IMR-90 (cell line): ENCODE measurements around the gene CYP20A1. TPM values are rescaled to one million over a fixed set of nuclear protein-coding genes. Genes with fewer than 3 reads are reported as not detected.

ENCODE experiments used
- ATAC-seq: fragments of 200-7000 bp; cut with Tn5 transposase; 2 replicates; pipeline ENCODE4 v1.9.1; 2020; ENCODE audit warnings: low read depth, mild to moderate bottlenecking, moderate library complexity
- BruUV-seq: library from RNA; stranded (reverse); fragments of 400-500 nt; replicated peaks from 2 replicates; lab custom pipeline; 2021; lab: Mats Ljungman, UMichigan
- CTCF ChIA-PET: fragments of 300-600 bp; formaldehyde crosslinking; extraction: SDS; loops from one replicate; lab custom pipeline; 2021; ENCODE audit warnings: antibody characterized with exemption; lab: Yijun Ruan, JAX
- POLR2A ChIA-PET: fragments of 300-600 bp; sonication (Branson Sonifier 250); formaldehyde crosslinking; loops from one replicate; lab custom pipeline; 2022; ENCODE audit warnings: antibody characterized with exemption; ENCODE audit not compliant: unreplicated experiment; lab: Charles Lee
- DNase-seq: peaks from one replicate; pipeline ENCODE4 v3.0.0; 2013
- H2AFZ ChIP-seq: replicated peaks from 2 replicates; pipeline ENCODE3; 2013; ENCODE audit warnings: low read length, mild to moderate bottlenecking; ENCODE audit not compliant: poor library complexity
- H2AK5ac ChIP-seq: 2 replicates; pipeline ENCODE4 v1.6.1; 2013; ENCODE audit warnings: low read depth, low read length, inconsistent platforms
- H2AK9ac ChIP-seq: replicated peaks from 2 replicates; pipeline ENCODE3; 2013; ENCODE audit warnings: mild to moderate bottlenecking, low read depth, low read length, moderate library complexity; ENCODE audit not compliant: poor library complexity
- H2BK120ac ChIP-seq: 2 replicates; pipeline ENCODE4 v1.6.1; 2013; ENCODE audit warnings: low read depth, low read length, inconsistent platforms
- H2BK15ac ChIP-seq: 3 replicates; pipeline ENCODE4 v1.6.1; 2013; ENCODE audit warnings: low read depth, low read length, inconsistent platforms
- H2BK20ac ChIP-seq: 2 replicates; pipeline ENCODE4 v1.6.1; 2013; ENCODE audit warnings: low read depth, mild to moderate bottlenecking, inconsistent platforms, low read length, moderate library complexity
- H2BK5ac ChIP-seq: 2 replicates; pipeline ENCODE4 v1.6.1; 2013; ENCODE audit warnings: mild to moderate bottlenecking, low read depth, low read length, inconsistent platforms; ENCODE audit not compliant: poor library complexity, severe bottlenecking
- H3K14ac ChIP-seq: replicated peaks from 2 replicates; pipeline ENCODE4 v1.6.1; 2013; ENCODE audit warnings: low read depth, low read length, inconsistent platforms
- H3K18ac ChIP-seq: 2 replicates; pipeline ENCODE4 v1.6.1; 2013; ENCODE audit warnings: low read depth, low read length, control low read depth
- H3K23ac ChIP-seq: 2 replicates; pipeline ENCODE4 v1.6.1; 2013; ENCODE audit warnings: low read depth, low read length, inconsistent platforms
- H3K27ac ChIP-seq: 2 replicates; pipeline ENCODE4 v1.5.1; 2013; ENCODE audit warnings: mild to moderate bottlenecking, control low read depth, low read length; ENCODE audit not compliant: insufficient read depth
- H3K27me3 ChIP-seq: 2 replicates; pipeline ENCODE4 v1.6.1; 2013; ENCODE audit warnings: low read length; ENCODE audit not compliant: control insufficient read depth, insufficient read depth
- H3K36me3 ChIP-seq: 2 replicates; pipeline ENCODE4 v1.6.1; 2013; ENCODE audit warnings: low read length, mixed read lengths; ENCODE audit not compliant: control insufficient read depth, insufficient read depth
- H3K4ac ChIP-seq: 2 replicates; pipeline ENCODE4 v1.6.1; 2013; ENCODE audit warnings: low read depth, low read length, inconsistent platforms
- H3K4me1 ChIP-seq: 2 replicates; pipeline ENCODE4 v1.6.1; 2013; ENCODE audit warnings: low read length, mixed read lengths; ENCODE audit not compliant: control insufficient read depth, insufficient read depth
- H3K4me2 ChIP-seq: 2 replicates; pipeline ENCODE4 v1.6.1; 2013; ENCODE audit warnings: low read depth, mild to moderate bottlenecking, control low read depth, low read length, moderate library complexity
- H3K4me3 ChIP-seq: 2 replicates; pipeline ENCODE4 v1.5.1; 2013; ENCODE audit warnings: low read depth, mild to moderate bottlenecking, control low read depth, low read length, moderate library complexity; ENCODE audit not compliant: insufficient read depth
- H3K56ac ChIP-seq: 2 replicates; pipeline ENCODE4 v1.6.1; 2013; ENCODE audit warnings: low read length, inconsistent platforms; ENCODE audit not compliant: insufficient read depth; ENCODE audit errors: extremely low read depth
- H3K79me1 ChIP-seq, 2 experiments: 2 replicates each; pipeline ENCODE4 v1.6.1; 2013; ENCODE audit warnings: low read length in 2 of 2, inconsistent platforms in 1 of 2, low read depth in 1 of 2
- H3K9ac ChIP-seq: 2 replicates; pipeline ENCODE4 v1.6.1; 2013; ENCODE audit warnings: low read depth, low read length, control low read depth
- H3K9me1 ChIP-seq: 2 replicates; pipeline ENCODE4 v1.6.1; 2013; ENCODE audit warnings: low read length, inconsistent platforms; ENCODE audit not compliant: insufficient read depth
- H3K9me3 ChIP-seq: 2 replicates; pipeline ENCODE4 v1.6.1; 2013; ENCODE audit warnings: low read length; ENCODE audit not compliant: control insufficient read depth, insufficient read depth
- H4K20me1 ChIP-seq: 2 replicates; pipeline ENCODE4 v1.6.1; 2013; ENCODE audit warnings: low read length, inconsistent platforms; ENCODE audit not compliant: insufficient read depth
- H4K5ac ChIP-seq: 2 replicates; pipeline ENCODE4 v1.6.1; 2013; ENCODE audit warnings: mild to moderate bottlenecking, low read depth, low read length, control low read depth
- H4K8ac ChIP-seq, 2 experiments: 2 replicates each; pipeline ENCODE4 v1.6.1; 2013; ENCODE audit warnings: low read depth in 2 of 2, low read length in 2 of 2, control low read depth in 1 of 2, inconsistent platforms in 1 of 2
- H4K91ac ChIP-seq: 2 replicates; pipeline ENCODE4 v1.6.1; 2013; ENCODE audit warnings: low read depth, low read length, inconsistent platforms; ENCODE audit not compliant: insufficient read depth
- CEBPB ChIP-seq: IDR thresholded peaks from 2 replicates; pipeline ENCODE4 v1.6.1; 2012; ENCODE audit warnings: low read depth, low read length, improper control_type of control experiment
- FOS ChIP-seq: fragments of 150-350 bp; IDR thresholded peaks from 2 replicates; pipeline ENCODE4 v1.6.1; 2016; ENCODE audit warnings: low read depth, low read length
- MAFK ChIP-seq: IDR thresholded peaks from 2 replicates; pipeline ENCODE4 v1.6.1; 2012; ENCODE audit warnings: low read depth, low read length, improper control_type of control experiment
- USF2 ChIP-seq: fragments of 150-350 bp; IDR thresholded peaks from 2 replicates; pipeline ENCODE4 v1.6.1; 2017; ENCODE audit warnings: mild to moderate bottlenecking, antibody characterized with exemption, low read length, low read depth
- WGBS, 2 experiments: methylation state at CpG; one replicate each; pipeline versions ENCODE4 v1.1.5 to v1.1.7; 2013; ENCODE audit warnings: missing lambda C conversion rate in 2 of 2; ENCODE audit not compliant: insufficient read length in 1 of 2; ENCODE audit errors: extremely low coverage in 2 of 2; 5-methylcytosine and 5-hydroxymethylcytosine counted together
- dilution Hi-C: fragments of 300-500 bp; cut with HindIII; formaldehyde crosslinking; loops from one replicate; pipeline ENCODE4 v1.14.3; 2018; ENCODE audit warnings: low sequenced_read_pairs; ENCODE audit not compliant: unreplicated experiment
- in situ Hi-C: fragments of 300-500 bp; cut with MboI; formaldehyde crosslinking; loops from 3 replicates; pipeline ENCODE4 v1.14.3; 2019; ENCODE audit warnings: low sequenced_read_pairs, inconsistent platforms, mixed read lengths
- intact Hi-C: fragments of 100-400 bp; cut with micrococcal nuclease; formaldehyde crosslinking; loops from 2 replicates; pipeline ENCODE4 v1.10.0; 2022
- polyA plus RNA-seq, 3 experiments: library from polyadenylated mRNA; depleted of rRNA; stranded (reverse); fragments of >200 nt; gene quantifications; 2 replicates each; pipeline ENCODE4 v1.2.3, GENCODE V29; 2012; ENCODE audit warnings: low replicate concordance in 1 of 3
- total RNA-seq: library from RNA; depleted of rRNA; stranded (reverse); fragments of >200 nt; gene quantifications from 2 replicates; pipeline ENCODE4 v1.2.3, GENCODE V29; 2012
- TF ChIP-seq, protein P1 (sequence below): conservative IDR thresholded peaks from 2 replicates; pipeline ENCODE4 v1.5.1; 2012; ENCODE audit warnings: mild to moderate bottlenecking, low read depth, low read length, improper control_type of control experiment

The CYP20A1 gene
- total and polyA plus RNA-seq, 2 of the 4 experiments (the other 2 are of a cell fraction): 7.0 to 16.8 TPM

GRCh38 chr2:203344667-203345066 is 105.8 kb downstream of the CYP20A1 start:
- H2AK9ac ChIP-seq: no peak overlapping the region
- no peak overlapping the region for H2BK15ac ChIP-seq
- H4K20me1 ChIP-seq: peaks cover 8% of the 10 kb centered on the region; the same call in 1 of the 2 replicates
- no peak overlapping the region for H2AFZ ChIP-seq
- 100% methylated on average over 10 of the region's 12 CpGs; no CpG with 5 or more reads in 1 of the 2 experiments for WGBS, 2 experiments
- no peak overlapping the region for H3K27ac ChIP-seq
- H2BK5ac ChIP-seq: no peak overlapping the region
- no peak overlapping the region for H3K56ac ChIP-seq
- no peak overlapping the region for H3K9ac ChIP-seq
- H3K9me3 ChIP-seq: no peaks in the 10 kb centered on the region
- in situ Hi-C loops (no loop called here), dilution Hi-C loops (no loop called here), intact Hi-C loops (no loop called here)
- no peak overlapping the region for H3K4ac ChIP-seq
- TF ChIP-seq, protein P1, sequence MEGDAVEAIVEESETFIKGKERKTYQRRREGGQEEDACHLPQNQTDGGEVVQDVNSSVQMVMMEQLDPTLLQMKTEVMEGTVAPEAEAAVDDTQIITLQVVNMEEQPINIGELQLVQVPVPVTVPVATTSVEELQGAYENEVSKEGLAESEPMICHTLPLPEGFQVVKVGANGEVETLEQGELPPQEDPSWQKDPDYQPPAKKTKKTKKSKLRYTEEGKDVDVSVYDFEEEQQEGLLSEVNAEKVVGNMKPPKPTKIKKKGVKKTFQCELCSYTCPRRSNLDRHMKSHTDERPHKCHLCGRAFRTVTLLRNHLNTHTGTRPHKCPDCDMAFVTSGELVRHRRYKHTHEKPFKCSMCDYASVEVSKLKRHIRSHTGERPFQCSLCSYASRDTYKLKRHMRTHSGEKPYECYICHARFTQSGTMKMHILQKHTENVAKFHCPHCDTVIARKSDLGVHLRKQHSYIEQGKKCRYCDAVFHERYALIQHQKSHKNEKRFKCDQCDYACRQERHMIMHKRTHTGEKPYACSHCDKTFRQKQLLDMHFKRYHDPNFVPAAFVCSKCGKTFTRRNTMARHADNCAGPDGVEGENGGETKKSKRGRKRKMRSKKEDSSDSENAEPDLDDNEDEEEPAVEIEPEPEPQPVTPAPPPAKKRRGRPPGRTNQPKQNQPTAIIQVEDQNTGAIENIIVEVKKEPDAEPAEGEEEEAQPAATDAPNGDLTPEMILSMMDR: no peak
- TF ChIP-seq MAFK (peak; percentile 58; the same call in 1 of the 2 replicates), FOS (no peak), CEBPB (no peak), USF2 (no peak)
- no peak overlapping the region for H4K5ac ChIP-seq
- no peak overlapping the region for H3K18ac ChIP-seq
- no TSS peak for BruUV-seq
- peaks cover 6% of the 10 kb centered on the region for H3K4me1 ChIP-seq
- H3K9me1 ChIP-seq: peaks cover 7% of the 10 kb centered on the region; the same call in 1 of the 2 replicates
- peaks cover 4% of the 10 kb centered on the region for H3K36me3 ChIP-seq
- no peak overlapping the region for H2BK120ac ChIP-seq
- H3K27me3 ChIP-seq: no peaks in the 10 kb centered on the region
- DNase-seq (no peak), ATAC-seq (no peak)
- H3K4me3 ChIP-seq: no peak overlapping the region
- no peak overlapping the region for H3K14ac ChIP-seq
- no peak overlapping the region for H2BK20ac ChIP-seq
- ChIA-PET CTCF (no interaction called here), POLR2A (no interaction called here)
- H3K79me1 ChIP-seq: peaks cover 48 to 63% of the 10 kb centered on the region in 2 experiments
- no peak overlapping the region for H3K23ac ChIP-seq
- no peak overlapping the region for H2AK5ac ChIP-seq
- H4K8ac ChIP-seq: no peak overlapping the region
- H4K91ac ChIP-seq: no peak overlapping the region
- no peak overlapping the region for H3K4me2 ChIP-seq
